Ishikawa (cell line): ENCODE results near the gene TATDN2.

Experiments
- CEBPB ChIP-seq: IDR thresholded peaks from 2 replicates; pipeline ENCODE4 v1.6.1; 2012
- CREB1 ChIP-seq: IDR thresholded peaks from 2 replicates; pipeline ENCODE4 v1.6.1; 2012; ENCODE audit warnings: low read depth
- EGR1 ChIP-seq: IDR thresholded peaks from 2 replicates; pipeline ENCODE4 v1.6.1; 2012
- EP300 ChIP-seq: IDR thresholded peaks from 2 replicates; pipeline ENCODE4 v1.6.1; 2012; ENCODE audit warnings: borderline replicate concordance
- FOXM1 ChIP-seq: IDR thresholded peaks from 2 replicates; pipeline ENCODE4 v1.6.1; 2012; ENCODE audit warnings: low read depth, borderline replicate concordance
- NFIC ChIP-seq: IDR thresholded peaks from 2 replicates; pipeline ENCODE4 v1.6.1; 2012
- RAD21 ChIP-seq: IDR thresholded peaks from 2 replicates; pipeline ENCODE4 v1.6.1; 2012; ENCODE audit warnings: low read depth
- REST ChIP-seq: IDR thresholded peaks from 2 replicates; pipeline ENCODE4 v1.6.1; 2012; ENCODE audit warnings: low read depth, mild to moderate bottlenecking
- TAF1 ChIP-seq: IDR thresholded peaks from 2 replicates; pipeline ENCODE4 v1.6.1; 2012; ENCODE audit warnings: low read depth, mild to moderate bottlenecking
- TCF12 ChIP-seq: IDR thresholded peaks from 2 replicates; pipeline ENCODE4 v1.6.1; 2012; ENCODE audit warnings: low read depth
- TEAD4 ChIP-seq: IDR thresholded peaks from 2 replicates; pipeline ENCODE4 v1.6.1; 2012
- YY1 ChIP-seq: IDR thresholded peaks from 2 replicates; pipeline ENCODE4 v1.6.1; 2012; ENCODE audit warnings: low read depth
- ZBTB7A ChIP-seq: IDR thresholded peaks from 2 replicates; pipeline ENCODE4 v1.6.1; 2012; ENCODE audit warnings: low read depth
- TF ChIP-seq, protein P1 (sequence below): IDR thresholded peaks from 2 replicates; pipeline ENCODE4 v1.6.1; 2012
- TF ChIP-seq, protein P2 (sequence below): IDR thresholded peaks from 2 replicates; pipeline ENCODE4 v1.6.1; 2012

The TATDN2 gene

GRCh38 chr3:10286133-10286524 is 37.9 kb downstream of the TATDN2 start:
- TF ChIP-seq TAF1, result no peak
- peak; percentile 77 for TF ChIP-seq NFIC
- TF ChIP-seq YY1, result no peak
- TF ChIP-seq TEAD4, result no peak
- TF ChIP-seq, protein P1, sequence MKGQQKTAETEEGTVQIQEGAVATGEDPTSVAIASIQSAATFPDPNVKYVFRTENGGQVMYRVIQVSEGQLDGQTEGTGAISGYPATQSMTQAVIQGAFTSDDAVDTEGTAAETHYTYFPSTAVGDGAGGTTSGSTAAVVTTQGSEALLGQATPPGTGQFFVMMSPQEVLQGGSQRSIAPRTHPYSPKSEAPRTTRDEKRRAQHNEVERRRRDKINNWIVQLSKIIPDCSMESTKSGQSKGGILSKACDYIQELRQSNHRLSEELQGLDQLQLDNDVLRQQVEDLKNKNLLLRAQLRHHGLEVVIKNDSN, result no peak

GRCh38 chr3:10286596-10287295 is 38.5 kb downstream of the TATDN2 start:
- peak; percentile 51 for TF ChIP-seq NFIC
- TF ChIP-seq, protein P1, result no peak
- peak; percentile 6; the same call in 1 of the 2 replicates for TF ChIP-seq CEBPB
- peak; percentile 21; the same call in 1 of the 2 replicates for TF ChIP-seq TCF12
- no peak for TF ChIP-seq YY1
- no peak for TF ChIP-seq EGR1
- TF ChIP-seq CREB1, result no peak

GRCh38 chr3:10287936-10288574 is 39.8 kb downstream of the TATDN2 start:
- TF ChIP-seq TCF12 (no peak), ZBTB7A (no peak), FOXM1 (no peak), EGR1 (no peak), CEBPB (no peak), CREB1 (no peak), TAF1 (no peak), NFIC (no peak), EP300 (no peak), RAD21 (no peak), TEAD4 (no peak)
- TF ChIP-seq, protein P2, sequence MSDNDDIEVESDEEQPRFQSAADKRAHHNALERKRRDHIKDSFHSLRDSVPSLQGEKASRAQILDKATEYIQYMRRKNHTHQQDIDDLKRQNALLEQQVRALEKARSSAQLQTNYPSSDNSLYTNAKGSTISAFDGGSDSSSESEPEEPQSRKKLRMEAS, result no peak
- TF ChIP-seq, protein P1, result no peak

GRCh38 chr3:10288575-10288960 is 40.3 kb downstream of the TATDN2 start:
- TF ChIP-seq NFIC, result no peak
- TF ChIP-seq TAF1, result no peak
- TF ChIP-seq ZBTB7A, result no peak
- no peak for TF ChIP-seq EGR1
- no peak for TF ChIP-seq CREB1
- TF ChIP-seq, protein P2, result no peak
- TF ChIP-seq RAD21, result no peak

DNA sequence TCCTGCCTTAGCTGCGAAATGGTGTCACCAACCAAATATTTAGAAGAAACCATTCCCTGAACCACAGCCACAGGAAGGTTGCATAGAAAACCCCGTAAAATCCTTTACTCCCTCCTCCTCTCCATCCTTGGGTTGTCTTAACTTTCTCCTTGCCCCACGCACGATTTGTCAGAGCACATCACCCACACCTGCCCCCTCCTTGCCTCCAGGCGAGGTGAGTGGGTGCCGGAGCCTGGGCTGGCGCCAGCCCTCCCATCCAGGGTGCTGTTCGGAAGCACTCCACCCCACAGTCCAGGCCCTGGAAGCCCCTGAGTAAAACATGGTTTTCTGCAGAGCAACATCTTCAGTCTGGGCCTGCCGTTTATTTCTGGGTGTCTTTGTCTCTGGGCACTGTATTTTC is 40.8 kb downstream of the TATDN2 start:
- no peak for TF ChIP-seq YY1
- no peak for TF ChIP-seq RAD21
- no peak for TF ChIP-seq EGR1
- TF ChIP-seq ZBTB7A, result no peak
- TF ChIP-seq NFIC, result no peak
- TF ChIP-seq TCF12, result no peak
- no peak for TF ChIP-seq CREB1
- TF ChIP-seq, protein P2, result no peak
- no peak for TF ChIP-seq FOXM1
- TF ChIP-seq CEBPB, result no peak
- TF ChIP-seq TEAD4, result no peak
- no peak for TF ChIP-seq REST
- TF ChIP-seq TAF1, result no peak
- TF ChIP-seq, protein P1, result no peak
- TF ChIP-seq EP300, result no peak

GRCh38 chr3:10289787-10290355 is 41.6 kb downstream of the TATDN2 start:
- no peak for TF ChIP-seq TAF1
